ENCODE results near the gene ABCA6. TPM values are rescaled to one million over a fixed set of nuclear protein-coding genes. Genes with fewer than 3 reads are reported as not detected.
"Not testable (repeated sequence)": the region's sequence is repeated elsewhere in the genome, so short reads cannot be mapped to it uniquely, and the experiment has no call there.

The ABCA6 gene
- total RNA-seq, 1 donor from 2014 or later, result 3.7 TPM

DNA sequence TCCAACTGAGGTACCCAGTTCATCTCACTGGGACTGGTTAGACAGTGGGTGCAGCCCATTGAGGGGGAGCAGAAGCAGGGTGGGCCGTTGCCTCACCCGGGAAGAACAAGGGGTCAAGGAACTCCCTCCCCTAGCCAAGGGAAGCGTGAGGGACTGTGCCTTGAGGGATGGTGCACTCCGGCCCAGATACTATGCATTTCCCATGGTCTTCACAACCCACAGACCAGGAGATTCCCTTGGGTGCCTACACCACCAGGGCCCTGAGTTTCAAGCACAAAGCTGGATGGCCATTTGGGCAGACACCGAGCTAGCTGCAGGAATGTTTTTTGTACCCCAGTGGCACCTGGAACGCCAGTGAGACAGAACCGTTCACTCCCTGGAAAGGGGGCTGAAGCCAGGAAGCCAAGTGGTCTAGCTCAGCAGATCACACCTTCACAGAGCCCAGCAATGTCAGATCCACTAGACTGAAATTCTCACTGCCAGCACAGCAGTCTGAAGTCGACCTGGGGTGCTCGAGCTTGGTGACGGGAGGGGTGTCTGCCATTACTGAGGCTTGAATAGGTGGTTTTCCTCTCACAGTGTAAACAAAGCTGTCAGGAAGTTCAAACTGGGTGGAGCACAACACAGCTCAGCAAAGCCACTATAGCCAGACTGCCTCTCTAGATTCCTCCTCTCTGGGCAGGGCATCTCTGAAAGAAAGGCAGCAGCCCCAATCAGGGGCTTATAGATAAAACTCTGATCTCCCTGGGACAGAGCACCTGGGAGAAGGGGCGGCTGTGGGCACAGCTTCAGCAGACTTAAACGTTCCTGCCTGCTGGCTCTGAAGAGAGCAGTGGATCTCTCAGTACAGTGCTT, 71.1 kb downstream of the ABCA6 start:
- not testable (repeated sequence) for DNase-seq

DNA sequence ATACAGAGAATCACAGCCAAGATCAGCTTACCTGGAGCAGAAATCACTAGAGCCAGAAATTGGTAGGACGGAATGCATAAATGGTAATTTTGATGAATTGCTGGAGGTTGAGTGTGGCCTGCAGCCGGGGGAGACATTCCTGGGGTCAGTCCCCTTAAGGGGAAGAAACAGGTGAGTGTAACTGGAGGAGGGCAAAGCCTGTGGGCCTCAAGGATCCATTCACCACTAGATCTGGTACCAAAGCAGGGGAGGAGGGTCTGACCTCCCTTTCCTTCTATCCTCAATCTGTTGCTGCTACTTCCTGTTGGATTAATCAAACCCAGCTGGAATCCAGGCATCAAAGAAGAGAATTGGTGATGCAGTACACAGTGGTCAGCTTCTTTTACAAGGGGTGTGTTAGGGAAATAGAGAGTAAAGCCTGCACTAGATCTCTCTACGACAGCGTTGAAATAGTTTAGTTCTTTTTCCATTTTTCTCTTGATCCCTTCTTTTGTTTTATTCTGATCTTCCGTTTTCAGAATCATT, 72.4 kb downstream of the ABCA6 start:
- no peak for DNase-seq

GRCh38 chr17:69067274-69068047, 74.2 kb downstream of the ABCA6 start:
- DNase-seq, result no peak

DNA sequence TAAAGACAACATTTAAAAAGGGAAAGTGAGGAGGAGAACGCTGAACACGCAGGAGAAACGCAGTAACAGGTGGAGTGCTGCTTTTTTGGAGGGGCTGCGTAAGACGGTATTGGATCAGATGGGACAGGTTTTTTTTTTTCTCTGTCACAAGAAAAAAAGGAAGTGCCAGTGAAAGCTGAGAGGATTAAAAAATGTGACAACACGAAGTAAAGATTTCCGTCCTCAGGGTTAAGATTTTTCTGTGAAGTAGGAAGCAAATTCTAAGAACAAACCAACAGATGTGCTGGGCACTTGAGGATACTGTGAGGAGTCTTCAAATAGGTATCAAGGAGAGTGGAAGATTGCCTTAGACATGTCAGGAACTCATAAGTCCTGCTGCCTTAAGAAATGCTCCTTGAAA, 75.2 kb downstream of the ABCA6 start:
- DNase-seq, result no peak

- no peak for DNase-seq
Measured at GRCh38 chr17:69065113-69065512, 76.6 kb downstream of the ABCA6 start.

DNA sequence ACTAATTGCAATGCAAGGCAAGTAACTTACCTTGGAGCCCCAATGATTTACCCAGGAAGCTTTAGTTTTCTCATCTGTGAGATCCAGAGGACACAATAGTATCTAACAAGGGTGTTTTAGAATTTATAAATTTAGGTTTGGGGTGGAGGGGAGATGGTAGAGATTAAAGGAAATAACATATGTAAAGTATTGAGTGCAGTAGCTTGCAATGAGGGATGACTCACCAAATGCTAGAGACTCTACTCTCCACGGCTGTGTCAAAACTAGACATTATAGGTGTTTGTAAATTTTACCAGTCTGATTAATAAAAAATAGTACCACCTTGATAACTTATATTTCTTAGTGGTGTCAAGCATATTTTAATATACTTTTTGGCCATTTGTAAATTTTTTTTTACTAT, 77.2 kb downstream of the ABCA6 start:
- DNase-seq, result no peak

- DNase-seq, result no peak
Measured at GRCh38 chr17:69064001-69064400, 77.7 kb downstream of the ABCA6 start.

DNA sequence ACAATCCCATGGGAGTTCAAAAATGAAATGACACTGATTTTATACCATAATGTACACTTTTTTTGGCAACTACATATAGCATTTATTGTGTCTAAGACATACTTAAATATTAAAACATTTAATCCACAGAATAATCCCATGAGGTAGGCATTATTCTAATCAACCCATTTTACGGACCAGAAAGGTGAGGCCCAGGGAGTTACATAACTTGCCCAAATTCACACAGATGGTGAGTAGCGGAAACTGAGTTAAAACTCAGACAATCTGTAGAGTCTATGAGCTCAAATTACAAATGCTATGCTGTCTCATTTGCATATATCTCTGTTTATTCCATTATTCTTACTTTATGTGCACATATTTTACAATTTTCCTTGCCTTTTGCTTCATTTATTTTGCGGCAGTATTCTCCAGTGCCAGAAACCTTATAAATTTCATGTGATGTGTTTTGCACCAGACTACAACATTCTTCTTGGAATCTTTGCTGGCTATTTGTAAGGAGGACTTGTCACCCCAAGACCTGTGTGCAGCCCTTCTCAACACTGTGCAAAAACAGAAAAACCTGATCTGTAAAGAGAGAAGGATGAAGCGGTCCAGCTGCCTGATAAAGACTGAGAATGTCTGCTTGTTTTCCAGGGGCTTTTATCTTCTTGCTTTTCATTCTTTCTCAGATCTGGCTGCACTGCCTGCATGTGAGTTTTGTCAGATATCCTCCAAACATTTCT, 78.7 kb downstream of the ABCA6 start:
- DNase-seq, result no peak

GRCh38 chr17:69061721-69062556, 79.8 kb downstream of the ABCA6 start:
- no peak for DNase-seq

GRCh38 chr17:69060822-69061221, 80.9 kb downstream of the ABCA6 start, which contains the start of gene ABCA9:
ABCA9 (minus strand) TSS chr17:69060927; CDS start chr17:69051126, 9,801 bp downstream.
- no peak for DNase-seq

- DNase-seq, result no peak
Measured at GRCh38 chr17:69059458-69060175, 82.1 kb downstream of the ABCA6 start.

DNA sequence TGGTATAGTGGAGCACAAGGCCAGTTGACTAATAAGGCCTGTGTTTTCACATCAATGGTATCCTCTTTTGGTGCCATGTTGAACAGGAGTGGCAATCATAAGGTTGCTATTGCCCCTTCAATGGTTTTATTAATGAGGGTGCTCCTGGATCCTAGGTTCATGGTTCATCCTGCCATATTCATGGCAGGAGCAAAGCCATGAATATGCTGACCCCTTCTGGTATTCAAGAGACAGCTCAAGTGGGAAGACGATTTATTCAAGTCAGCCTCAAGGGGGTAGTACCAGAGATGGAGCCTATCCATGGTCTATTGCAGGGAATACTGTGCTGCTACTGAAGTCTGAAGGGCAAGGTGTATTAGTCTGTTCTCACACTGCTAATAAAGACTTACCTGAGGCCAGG, 83.5 kb downstream of the ABCA6 start:
- no peak for DNase-seq

DNA sequence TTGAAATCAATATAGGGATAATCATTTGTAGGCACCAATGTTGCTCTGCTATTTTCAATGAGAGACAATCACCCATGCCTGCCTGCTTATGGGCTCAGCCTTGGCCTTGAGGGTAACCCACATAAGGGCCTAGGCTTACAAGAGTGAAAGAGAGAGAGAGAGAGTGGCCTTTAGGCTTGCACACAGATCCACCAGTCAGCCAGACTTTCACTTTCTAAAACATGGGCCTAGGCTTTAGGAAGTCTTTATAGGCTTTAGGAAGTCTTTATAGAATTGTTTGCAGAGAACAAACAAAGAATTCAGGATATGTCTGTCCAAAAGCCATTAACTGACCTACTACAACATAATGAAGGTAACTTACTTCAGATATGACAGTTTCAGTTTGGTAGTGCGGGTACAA, 84.4 kb downstream of the ABCA6 start:
- no peak for DNase-seq

GRCh38 chr17:69056179-69056823, 85.4 kb downstream of the ABCA6 start:
- no peak for DNase-seq

DNA sequence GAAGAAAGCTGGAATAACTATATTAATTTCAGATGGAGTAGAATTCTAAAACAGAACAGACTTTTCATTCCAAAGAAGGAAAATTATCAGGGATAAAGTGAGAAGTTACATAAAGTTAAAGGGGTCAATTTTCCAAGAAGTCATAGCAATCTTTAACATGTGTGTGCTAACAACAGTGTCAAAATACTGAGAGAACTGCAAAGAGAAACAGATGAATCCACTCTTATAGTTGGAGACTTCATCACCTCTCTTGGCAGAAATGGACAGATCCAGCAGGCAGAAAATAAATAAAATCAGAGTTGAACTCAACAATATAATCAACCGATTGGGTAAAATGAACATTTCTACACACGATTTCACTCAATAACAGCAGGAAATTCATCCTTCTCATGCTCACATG, 86.4 kb downstream of the ABCA6 start:
- DNase-seq, result no peak

- no peak for DNase-seq
Measured at GRCh38 chr17:69050999-69051775, 90.5 kb downstream of the ABCA6 start.

DNA sequence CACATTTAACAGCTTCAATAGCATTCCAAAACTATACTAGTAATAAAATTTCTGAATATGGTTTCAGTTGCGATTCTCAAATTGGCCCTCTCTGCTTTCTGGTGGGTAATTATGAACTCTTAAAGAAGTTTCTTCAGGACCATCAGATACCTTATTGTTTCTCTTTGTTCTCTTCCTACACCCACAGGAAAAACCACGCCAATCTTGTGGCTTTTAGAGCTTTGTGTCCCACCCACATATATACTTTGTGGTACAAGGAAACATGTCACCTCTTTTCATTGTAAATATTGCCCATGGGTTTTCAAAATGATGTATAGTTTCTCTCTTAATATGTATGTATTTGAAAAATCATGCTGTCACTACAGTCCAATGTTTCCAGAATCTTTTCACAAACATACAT, 93.1 kb downstream of the ABCA6 start:
- no peak for DNase-seq

GRCh38 chr17:69047368-69048263, 94.1 kb downstream of the ABCA6 start:
- no peak for DNase-seq

All from occipital lobe (tissue), 2 donors.